CD4-positive, alpha-beta T cell treated with Interferon gamma for 1 hour (primary cell): ENCODE data around the gene PKHD1.

Experiments
- DNase-seq: peaks from one replicate; pipeline ENCODE4 v3.0.0-alpha.2; 2020

Gene PKHD1

DNA sequence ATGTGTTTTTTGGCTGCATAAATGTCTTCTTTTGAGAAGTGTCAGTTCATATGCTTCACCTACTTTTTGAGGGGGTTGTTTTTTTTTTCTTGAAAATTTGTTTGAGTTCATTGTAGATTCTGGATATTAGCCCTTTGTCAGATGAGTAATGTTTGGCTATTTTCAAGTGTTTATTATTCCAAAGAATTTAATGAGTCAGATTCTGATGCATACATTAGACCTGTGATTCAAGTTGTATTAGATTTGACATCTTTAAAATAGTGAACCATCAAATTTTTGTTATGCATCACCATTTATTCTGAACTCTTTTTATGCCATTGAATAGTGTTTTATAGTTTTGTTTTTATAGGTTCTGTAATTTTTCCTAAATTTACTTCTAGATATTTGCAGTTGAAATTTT, 319.3 kb downstream of the PKHD1 start:
- no peak for DNase-seq

DNA sequence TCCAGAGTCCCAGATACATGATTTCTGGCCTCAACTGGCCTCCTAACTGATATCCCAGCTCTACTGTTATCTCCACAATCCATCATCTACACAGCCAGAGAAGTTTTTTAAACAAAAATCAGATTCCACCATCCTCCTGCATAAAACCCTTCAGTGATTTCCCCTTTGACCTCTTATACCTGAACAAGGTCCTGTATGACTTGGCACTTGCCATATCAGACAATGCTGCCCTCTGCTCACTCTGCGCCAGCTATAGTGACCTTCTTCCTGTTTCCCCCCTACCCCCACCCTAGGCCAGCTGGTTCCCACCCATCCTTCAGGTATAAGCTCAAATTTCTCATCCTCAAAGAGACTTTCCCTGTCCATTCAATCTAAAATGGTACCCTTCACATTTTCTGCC, 322.2 kb downstream of the PKHD1 start:
- no peak for DNase-seq

DNA sequence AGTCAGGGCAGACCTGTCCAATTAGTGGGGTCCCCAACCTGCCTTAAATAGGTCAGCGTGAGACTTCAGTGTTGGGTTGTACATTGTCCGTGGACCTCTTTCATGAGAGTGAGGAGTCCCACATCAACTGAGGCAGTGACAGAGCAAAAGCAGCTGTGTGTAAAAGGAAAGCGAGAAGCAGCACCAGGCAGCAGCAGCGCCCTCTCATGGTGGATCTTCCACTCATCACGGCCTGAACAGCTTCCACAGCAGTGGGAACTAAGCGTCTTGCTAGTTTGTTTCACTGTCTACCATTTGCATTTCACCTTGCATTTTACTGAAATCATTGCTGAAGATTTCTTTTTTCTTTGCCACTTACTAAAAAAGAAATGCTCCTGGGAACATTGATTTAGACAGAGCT, 333.8 kb downstream of the PKHD1 start:
- DNase-seq = no peak

DNA sequence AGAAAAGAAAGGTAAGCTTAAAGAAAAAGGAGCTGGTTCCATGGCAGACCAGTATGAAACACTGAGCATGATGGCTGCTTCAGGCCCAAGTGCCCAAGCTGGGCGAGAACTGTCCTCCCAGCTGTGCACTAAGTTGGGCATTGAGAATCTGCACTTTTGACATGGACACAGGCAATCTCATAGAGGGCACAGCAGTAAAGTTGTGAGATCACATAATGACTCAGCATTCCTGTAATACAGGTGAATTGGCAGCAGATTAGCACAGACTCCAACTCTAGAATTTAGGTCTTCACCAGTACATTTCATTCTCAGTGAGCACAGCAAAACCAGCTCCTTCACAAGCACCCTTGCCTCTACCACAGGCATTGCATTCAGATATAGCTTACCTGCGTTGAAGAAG, 343.4 kb downstream of the PKHD1 start:
- no peak for DNase-seq

DNA sequence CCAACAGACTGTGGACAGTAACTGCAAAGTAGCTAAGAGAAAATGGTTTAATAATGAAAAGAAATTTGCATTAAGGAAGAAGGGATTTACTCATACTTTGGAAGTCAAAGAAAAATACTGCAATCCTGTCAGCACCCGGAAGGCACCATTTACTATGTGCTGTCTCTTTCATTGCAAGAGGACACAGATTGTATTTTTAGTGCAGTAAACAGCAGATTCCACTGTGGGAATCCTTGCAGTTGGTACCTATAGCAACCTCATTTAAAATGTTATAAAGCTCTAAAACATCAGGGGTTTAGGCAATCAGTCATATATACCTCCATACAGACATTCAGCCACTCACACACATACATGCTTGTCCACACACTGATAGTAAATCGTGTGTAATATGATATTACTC, 346.8 kb downstream of the PKHD1 start:
- DNase-seq = no peak

DNA sequence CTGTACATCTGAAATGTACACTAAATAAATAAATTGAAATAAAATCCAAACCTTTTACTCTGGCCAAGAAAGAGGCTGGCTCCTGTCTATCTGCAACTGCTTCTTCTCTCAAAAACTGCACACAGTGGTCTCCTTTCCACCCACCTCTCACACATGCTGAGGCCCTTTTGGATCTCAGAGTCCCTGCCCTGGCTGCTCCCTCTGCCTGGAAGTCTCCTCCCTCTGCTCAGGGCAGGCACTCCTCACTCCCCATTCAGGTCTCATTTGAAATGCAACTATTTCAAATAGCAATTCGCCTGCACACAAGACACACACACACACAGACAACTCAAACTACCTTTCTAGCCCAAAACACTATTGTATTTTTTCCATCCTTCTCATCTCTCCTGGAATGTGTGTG, 348.8 kb downstream of the PKHD1 start:
- DNase-seq = no peak

DNA sequence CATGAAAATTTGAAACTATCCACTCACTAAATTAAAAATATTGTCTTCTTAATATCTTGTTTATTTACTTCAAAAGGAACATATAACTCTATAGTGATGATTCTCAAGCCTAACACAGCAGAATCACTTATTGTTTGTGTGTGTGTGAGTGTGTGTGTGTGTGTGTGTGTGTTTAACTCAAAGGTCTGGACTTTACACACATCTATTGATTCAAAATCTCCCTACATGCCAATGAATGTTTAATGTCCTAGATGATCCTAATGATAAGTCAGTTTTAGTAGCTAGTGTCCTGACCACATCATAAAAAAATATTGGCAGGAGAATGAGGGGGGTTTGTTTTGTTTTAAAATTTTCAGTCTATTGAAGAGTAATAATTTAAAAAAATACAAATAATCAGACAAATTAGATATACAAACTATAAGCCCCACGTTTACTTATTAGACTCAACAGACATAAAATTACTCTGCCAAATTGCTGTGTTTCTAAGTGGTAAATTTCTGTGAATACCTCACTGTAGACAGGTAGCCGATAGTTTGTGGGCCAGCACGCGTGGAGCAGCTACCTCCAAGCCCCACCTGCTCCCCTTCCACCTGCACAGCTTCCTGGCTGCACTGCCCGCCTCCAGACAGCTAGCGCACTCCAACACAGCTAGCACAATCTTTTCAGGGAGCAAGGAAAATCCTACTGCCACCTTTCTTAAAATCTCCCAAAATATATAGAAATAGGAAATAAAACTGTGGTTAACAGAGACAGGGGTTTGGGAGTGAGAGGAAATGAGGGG, 349.6 kb downstream of the PKHD1 start:
- no peak for DNase-seq

DNA sequence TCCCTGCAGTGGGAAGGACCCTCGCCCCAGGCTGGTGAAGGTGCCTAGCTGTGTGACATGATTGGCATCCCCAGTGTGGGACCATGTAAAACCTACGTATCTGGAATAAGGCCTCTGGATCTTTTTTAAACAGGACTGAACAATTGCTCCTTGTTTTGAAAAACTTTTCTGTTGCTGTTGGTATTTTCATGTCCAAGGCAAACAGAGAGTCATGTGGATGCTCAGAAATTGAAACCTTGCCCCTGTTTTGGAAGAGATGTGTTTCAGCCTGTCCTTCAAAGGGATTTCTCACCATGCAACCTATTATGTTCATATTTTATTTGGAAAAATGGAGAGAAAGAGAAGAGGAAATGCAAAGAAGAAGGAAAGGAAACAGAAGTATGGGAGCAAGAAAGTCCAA, 362.3 kb downstream of the PKHD1 start:
- DNase-seq = no peak

DNA sequence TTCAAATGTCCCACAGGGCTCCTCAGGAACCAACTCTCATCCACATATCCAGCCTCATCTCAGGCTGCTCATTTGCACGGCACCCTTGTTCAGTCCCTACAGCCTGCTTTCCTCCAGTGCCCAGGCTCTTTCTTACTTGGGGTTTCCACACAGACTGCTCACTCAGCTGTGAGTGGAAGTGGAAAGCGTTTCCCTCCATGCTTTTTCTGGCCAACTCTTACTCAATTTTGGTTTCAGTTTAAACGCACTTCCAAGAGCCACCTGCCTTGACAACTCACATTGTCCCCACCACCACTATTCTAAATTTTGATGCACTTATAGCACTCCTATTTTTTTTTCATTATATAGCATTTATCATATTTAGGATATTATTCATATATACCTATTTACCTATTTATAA, 367.1 kb downstream of the PKHD1 start:
- DNase-seq = no peak

DNA sequence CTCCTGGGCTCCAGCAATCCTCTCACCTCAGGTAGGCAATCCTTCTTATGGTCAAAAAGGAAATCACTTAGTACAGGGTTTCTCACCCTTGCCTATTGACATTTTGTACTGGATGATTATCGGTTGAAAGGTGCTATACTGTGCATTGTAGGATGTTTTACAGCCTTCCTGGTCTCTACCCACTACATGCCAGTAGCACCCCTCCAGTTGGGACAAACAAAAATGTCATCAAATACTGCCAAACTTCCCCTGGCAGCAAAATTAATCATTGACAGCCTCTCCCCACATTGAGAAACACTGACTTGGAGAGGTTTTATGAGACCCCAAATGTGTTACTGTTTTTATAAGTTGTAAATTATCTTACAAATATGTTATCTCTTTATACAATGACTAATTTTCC, 368.1 kb downstream of the PKHD1 start:
- no peak for DNase-seq

DNA sequence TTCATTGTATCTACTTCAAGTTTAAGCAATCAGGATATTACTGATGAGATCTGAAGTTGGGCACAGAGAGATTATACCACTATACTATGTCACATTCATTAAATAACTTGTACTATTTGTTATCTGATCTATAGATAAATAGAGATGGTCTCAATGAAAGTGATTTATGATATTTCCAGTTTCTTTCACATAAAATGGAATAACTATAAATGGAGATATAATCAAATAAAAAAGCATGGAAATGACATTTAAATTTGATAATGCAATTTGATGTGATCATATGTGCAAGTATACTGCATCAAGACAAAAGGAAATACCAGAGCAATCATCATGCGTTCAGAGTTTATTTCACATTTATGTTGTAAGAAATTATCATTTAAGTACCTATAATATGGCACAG, 368.9 kb downstream of the PKHD1 start:
- DNase-seq = no peak

DNA sequence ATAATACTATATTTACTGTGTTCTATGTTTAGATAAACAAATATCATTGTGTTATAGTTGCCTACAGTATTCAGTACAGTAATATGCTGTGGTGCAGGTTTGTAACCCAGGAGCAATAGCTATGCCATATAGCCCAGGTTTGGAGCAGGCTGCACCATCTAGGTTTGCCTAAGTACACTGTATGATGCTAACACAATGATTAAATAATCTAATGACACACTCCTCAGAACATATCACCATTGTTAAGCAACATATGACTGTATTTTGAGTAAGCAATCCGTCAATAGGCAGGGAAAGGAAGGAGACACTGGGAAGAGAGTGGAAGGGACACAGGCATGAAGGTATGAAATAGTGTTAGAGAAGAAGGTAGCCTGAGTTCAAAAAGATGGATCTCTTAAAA, 369.9 kb downstream of the PKHD1 start:
- DNase-seq = no peak

DNA sequence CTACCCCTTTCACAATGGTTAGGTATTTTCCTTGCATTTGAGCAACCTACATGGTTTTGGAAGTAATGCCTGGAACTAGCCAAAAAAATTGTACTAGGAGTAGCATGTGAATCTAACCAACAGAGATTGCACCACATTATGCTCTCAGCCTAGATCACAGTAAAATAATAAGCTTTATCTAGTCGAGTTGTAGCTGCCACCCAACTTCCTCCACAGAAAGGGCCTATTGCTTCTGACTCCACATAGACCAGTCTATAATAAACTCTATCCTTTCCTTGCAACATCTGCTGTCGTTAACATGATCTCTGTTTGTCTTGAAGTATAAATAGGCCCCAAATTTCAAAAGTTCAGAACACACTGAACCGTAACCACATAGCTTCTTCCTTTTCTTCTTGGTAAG, 375.5 kb downstream of the PKHD1 start:
- no peak for DNase-seq

DNA sequence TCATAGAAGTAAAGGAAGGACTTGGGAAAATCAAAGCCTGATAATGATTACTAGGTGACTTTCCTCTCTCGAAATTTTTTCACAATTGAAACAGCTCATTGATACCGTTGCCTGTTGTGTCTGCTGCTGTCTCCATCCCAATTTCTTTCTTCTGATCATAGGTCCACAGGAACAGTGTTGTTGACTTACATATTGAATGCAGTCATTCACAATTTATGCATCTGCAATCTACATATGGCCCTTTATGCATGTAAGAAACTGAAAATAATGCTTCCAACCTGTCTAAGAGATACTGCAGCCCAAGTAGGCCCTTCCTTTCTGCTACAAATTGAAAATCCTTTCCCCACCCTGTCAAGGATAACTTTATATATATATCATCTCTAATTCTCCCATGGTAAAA, 381.3 kb downstream of the PKHD1 start:
- no peak for DNase-seq

DNA sequence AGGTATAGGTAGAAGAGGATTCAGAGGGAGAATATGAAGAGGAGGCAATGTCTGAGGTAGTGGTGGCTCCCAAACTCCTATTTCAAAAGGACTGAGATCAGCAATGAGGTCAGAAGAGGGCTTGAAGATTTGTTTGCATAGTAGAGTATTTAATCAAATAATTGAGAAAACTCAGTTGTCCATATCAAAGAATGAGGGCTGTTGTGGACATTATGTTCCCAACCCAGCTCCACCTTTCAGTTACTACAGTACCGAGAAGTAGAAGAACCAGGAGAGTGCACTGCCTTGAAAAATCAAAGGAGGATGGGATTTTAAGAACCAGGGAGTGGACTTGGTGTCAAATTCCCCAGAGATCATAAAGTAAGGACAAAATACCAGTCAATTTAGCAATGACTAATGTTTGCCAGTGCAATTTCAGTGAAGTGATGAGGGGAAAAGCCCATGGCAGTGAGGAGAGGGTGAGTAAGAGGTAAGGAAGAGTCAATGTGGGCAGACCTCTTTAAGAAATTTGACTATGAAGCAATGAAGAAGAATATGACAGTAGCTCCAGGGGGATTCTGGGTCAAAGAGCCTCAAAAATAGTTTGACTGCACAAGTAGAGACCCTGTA, 382.4 kb downstream of the PKHD1 start:
- no peak for DNase-seq

DNA sequence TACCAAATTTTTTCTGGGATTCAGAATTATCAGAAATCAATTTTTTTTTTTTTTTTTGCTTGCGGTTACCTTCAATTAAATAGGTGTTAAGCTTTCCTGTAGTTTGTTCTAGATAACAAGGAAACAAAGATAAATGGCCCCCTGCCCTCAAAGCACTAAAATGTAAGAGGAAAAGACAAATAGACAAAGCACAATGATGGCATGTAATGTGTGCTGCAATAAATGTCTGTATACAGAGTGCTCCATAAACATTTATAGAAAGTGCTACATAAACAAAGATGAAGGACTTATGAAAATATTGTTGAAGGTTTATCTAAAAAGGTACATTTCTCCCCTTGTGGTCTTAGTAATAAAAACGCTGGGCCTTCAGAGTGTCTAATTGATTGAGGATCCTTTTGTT, 384.6 kb downstream of the PKHD1 start:
- no peak for DNase-seq

DNA sequence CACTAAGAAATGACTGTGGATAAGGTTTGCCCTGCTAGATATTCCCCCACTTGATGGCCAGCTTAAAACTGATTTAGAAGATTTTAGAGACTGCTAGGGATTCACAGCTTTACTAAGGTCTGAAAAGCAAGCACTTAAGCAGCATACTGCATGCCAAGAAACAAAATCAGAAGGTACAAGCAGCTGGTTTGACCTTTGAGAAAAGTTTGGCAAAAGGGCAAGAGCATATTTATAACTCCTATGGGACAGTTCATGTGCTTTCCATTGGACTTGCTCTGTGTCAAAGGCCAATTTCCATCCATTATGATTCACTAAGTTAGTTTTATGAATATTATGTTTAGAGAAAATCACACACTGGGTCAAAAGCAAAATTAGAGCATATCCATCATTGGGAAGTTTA, 402.8 kb downstream of the PKHD1 start:
- no peak for DNase-seq

DNA sequence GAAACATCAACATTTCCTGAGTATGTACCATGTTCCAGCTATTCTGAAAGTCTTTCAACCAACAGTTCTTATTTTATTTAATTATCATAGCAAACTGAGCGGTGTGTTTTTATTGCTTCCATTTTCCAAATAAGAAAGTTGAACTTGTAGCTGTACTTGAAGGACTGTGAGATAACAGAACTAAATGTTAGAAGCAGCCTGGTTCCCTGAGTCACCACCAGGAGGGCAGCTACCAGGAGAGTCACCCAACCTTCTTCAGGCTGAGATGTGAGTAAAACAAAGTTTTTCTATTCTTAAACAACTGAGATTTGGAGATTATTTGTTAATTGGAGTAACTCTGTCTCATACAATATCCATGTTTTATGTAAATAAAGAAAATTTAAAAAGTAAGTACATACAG, 403.4 kb downstream of the PKHD1 start:
- no peak for DNase-seq

DNA sequence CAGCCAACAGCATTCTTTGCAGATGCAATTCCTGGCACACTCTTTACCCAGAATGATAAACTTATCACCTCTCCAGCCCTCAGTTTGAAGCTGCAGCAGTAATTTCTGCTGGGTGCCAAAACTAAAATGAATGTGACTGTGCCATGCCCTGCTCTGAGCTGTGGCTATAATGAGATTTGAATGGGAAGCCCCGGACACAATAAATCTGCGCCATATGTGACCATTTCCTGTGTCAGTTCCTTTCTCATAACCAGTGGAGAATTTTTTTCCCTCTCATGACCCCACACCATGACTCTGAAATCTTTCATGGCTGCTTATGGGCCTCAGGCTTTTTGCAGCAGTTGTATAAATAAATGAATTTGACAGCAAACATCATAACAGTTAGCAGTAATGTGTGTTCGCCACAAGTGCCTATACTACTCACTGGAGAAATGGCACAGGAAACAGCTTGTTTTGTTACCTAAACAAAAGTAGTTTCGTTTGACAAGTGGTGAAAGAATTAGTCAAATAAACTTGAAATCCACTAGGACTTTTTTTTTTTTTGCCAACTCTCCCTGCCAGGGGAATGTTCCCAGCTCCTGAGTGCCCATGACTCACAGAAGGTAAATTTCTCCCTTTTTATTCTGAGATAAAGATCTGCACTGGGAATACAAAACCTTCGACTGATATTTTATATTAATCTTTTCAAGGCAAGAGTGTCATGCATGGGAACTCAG, 408.4 kb downstream of the PKHD1 start:
- no peak for DNase-seq

DNA sequence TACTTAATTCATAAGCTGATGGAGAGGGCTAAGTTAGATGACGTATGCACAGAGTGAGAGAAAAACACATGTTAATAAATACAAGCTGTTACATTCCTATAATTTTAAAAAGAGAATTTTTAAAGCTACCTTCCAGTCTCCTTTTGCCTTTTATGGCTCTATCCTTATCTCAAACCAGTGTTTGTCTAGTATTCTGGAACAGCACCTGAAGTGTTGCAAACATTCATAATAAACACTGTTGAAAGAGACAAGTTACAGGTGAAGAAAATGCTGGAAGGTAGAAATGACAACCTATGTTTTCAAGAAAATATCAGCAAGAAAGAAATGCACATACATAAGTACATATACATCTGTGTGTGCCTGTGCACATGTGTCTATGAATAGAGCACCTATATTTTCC, 409.1 kb downstream of the PKHD1 start:
- no peak for DNase-seq

DNA sequence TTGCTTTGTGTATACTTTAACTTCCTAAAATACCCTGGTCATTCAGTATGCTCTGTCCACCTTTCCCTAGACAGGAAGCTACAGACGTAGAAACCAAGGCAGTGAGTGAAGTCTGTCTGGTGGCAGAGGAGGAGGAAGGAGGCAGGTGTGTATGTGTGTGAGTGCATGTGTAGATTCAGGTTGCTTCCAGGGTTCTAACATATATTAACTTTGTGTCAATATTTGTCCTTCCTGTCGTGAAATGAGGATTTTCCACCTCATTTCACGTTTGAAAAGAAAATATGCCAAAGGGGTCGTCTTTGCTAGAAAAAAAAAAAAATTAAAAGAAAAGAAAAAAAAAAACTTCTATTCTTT, 411.5 kb downstream of the PKHD1 start:
- DNase-seq = no peak

DNA sequence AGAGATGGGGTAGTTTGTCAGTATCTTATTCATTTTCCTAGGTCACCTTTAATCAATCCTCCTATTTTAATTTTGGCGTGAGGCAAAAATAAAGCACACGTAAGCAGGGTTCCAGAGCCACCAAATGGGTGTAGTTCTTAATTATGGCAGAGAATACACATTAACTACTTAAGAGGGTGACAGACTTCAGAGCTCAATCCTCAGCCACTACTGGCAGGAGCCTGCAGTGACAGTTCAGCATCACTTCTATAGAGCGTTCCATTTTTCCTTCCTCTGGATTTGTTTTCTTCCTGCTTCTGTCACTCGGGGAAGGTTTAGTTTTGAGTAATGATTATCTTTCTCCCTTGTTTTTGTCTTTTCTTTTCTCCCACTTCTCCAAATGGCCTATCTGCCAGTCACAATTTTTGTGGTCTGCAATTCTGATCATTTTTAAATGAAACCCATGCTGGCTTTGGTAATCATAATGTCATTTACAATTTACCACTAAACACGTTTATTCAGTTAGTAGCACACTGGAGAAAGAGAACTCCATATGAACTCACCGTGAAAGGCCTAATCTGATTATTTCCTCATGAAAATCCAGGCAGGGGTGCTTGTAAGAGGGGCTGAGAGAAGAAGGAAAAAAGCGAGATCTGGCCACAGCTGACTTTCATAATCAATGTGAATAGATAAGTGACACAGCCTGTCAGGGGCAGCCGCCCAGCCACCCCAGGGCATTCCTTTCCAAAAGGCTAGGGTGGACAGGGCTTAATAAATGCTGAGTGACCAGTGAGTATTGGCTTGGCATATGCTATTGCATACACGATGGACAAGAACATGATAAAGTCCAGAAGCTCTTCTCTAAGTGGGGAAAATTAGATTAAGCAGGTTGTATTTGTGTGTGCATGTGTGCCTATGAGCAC, 412.1 kb downstream of the PKHD1 start:
- DNase-seq = no peak

DNA sequence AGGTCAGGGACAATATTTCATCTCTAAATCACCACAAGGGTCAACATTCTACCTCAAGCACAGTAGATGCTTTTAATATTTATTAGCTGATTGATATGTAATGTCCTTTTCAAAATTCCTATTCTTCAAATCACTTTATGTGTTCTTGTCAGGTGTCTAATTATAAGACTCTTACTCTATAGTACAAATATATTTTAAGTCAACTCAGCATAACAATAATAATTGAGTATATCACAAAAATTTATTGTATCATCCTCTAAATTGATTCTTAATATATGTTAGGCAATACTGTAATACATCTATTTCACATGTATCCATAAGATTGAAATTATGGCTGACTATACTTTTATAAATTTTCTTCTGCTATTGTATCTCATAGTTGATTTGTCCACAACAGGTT, 423.9 kb downstream of the PKHD1 start:
- DNase-seq = no peak
